NCI-H2196 (cell line): ENCODE results near the gene FGFR2.

Experiments
- DNase-seq: peaks from one replicate; lab custom pipeline; 2025; ENCODE audit not compliant: unreplicated experiment; lab: John Stamatoyannopoulos, UW

Gene FGFR2

DNA sequence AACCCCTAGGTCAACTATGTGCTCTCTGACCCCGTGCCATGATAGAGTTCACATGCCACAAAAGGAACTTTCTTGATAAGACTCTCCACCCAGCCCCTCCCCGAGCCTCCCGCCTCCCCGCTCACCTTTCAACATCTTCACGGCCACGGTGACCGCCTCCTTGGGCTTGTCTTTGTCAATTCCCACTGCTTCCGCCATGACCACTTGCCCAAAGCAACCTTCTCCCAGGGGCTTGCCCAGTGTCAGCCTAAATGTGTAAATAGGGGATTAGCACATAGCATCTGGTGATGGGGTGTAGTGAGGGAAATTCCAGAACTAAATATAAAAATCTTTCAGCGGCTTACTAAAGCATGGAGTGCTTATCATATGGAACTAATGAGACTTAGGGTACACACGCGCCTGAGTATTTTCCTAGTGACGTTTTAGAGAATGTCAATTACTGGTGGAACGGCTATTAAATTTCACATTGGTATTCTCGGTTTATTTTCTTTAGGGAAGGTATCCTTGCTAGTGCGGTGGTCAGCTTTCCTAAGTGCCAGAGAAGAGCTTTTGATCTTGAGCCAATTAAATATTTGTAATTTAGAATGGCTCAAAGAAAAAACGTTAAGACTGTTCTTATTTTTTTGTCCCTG, 97.4 kb downstream of the FGFR2 start:
- DNase-seq, result no peak

- DNase-seq, result no peak
Measured at GRCh38 chr10:121497513-121498470, 100.5 kb downstream of the FGFR2 start.

- no peak for DNase-seq
Measured at GRCh38 chr10:121495719-121496118, 102.5 kb downstream of the FGFR2 start.

GRCh38 chr10:121494296-121494695, 103.9 kb downstream of the FGFR2 start:
- no peak for DNase-seq

DNA sequence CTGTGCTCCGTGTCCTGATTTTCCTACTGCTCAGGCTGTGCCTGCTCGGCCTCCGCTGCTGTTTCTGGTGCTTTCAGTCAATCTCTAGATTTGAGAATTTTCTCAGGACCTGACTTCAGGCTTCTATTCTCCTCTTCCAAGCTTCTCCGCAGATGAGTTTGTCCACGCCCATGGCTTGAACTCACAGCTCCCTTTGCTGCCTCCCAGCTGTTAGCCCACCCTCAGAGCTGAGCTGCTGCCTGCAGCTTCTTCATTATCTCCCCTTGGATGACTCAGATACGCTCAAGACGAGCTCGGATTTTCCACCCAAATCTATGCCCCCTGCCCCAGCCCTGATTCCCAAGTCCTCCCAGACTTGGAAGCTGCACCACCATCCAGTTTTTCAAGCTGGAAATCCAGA, 104.7 kb downstream of the FGFR2 start:
- no peak for DNase-seq

GRCh38 chr10:121490871-121491519, 107.2 kb downstream of the FGFR2 start:
- no peak for DNase-seq

GRCh38 chr10:121485436-121486139, 112.7 kb downstream of the FGFR2 start:
- DNase-seq, result no peak

DNA sequence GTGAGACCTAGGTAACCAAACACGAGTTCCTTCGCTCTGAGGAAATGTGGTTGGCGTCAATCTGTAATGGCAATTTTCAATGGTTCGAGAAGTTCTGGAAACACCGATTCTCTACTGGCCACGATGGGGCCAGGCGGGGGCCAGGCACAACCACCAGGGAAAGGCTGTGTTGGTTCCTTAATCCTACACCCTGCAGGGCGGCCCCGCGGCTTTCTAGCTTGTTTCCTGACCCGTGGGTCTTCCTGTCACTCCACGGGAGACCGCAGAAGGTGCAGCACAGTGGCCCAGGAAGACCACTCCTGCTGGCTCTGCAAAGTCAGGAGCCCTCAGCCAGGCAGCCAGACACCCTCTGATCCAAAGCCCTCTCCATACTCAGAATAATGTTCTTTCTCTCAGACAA, 113.4 kb downstream of the FGFR2 start:
- DNase-seq, result no peak

GRCh38 chr10:121484401-121484800, 113.8 kb downstream of the FGFR2 start:
- no peak for DNase-seq

DNA sequence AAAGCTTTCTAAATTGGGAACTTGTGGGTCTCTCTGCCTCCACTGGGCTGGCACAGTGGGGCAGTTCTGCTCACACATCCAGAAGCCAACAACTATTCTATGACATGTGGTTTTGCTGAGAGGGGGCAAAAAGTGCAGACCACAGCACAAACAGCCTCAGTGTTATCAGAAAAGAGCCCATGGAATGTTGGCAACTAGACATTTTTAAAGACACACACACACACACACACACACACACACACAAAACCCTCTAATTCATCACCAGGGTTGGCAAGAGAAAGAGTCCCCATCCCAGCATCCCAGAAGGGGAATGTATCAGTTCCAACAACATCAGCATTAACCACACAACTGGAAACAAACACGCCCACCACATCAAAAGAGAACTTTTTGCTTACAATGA, 117.1 kb downstream of the FGFR2 start:
- no peak for DNase-seq

GRCh38 chr10:121478556-121478955, 119.7 kb downstream of the FGFR2 start:
- no peak for DNase-seq

DNA sequence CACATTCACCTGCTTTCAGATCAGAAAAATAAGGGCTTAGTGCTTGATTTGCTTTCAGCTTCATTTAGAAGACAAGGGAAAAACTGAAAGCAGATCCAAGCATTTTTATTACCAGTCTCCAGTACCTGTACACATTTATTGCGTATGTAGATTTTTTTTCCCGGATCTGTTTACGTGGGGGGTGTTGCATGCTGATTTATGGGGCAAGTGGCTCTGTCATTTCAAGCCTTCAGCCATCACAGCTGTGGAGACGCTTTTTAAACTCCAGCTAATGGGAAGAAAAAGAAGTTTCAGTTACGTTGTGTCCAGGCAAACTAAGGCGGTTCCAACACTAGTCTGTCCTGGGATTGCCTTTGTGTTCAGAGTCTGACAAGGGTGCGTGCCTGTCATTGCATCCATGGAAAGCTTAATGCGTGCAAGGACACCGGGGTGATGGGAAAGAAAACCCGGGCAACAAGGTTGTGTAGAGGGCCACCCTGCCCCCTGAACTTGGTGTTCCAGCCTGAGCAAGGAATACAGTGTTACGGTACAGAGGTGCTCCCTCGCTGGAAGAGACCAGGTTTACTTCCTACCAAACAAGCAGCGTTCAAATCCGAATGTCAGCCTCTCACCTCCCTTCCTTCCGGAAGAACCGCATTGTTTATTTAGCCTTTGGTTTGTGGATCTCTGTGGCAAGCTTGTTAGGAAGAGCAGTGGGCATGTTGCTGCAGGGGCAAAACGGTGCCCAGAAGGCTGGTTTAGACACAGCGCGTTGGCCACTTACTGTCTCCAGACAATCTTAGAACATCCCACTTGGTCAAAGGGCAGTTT, 128.2 kb downstream of the FGFR2 start:
- DNase-seq, result no peak

GRCh38 chr10:121468726-121469125, 129.5 kb downstream of the FGFR2 start:
- DNase-seq, result no peak

DNA sequence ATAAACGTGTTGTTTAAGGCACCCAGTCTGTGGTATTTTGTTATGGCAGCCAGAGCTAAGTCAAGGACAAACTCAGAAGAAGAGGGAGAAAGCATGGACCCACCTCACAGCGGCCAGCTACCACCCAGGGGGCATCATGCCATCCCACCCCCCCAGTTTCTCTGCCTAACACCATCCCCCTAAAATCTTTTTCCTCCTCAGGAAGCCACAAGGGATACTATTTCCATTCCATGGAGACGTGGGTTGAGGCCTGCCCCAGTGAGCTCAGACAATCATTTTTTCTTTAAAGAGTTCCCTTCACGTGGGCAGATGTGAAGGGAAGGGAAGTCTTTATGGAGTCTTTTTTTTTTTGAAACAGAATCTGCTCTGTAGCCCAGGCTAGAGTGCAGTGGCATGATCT, 131.8 kb downstream of the FGFR2 start:
- DNase-seq, result no peak

DNA sequence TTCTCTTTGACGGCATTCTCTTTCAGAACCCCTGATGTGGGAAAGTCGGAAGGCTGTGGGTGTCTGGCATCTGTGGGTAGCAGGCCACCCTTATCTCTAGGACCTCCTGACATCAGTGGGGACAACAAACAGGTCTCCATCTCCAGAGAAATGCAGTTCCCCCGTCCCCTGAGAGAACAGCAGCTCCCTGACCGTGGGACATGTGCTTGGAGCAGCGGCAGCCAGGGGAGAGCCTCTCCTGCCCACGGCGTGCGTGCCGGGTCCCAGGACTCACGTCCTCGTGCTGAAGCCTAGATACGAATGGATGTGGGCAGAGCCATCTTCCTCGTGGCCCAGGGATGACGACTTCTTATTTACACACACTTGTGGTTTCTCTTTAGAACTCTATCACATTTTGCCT, 133.0 kb downstream of the FGFR2 start:
- no peak for DNase-seq

GRCh38 chr10:121464517-121464916, 133.7 kb downstream of the FGFR2 start:
- no peak for DNase-seq

- no peak for DNase-seq
Measured at GRCh38 chr10:121462955-121463354, 135.3 kb downstream of the FGFR2 start.

- DNase-seq, result no peak
Measured at GRCh38 chr10:121462281-121462680, 136.0 kb downstream of the FGFR2 start.

DNA sequence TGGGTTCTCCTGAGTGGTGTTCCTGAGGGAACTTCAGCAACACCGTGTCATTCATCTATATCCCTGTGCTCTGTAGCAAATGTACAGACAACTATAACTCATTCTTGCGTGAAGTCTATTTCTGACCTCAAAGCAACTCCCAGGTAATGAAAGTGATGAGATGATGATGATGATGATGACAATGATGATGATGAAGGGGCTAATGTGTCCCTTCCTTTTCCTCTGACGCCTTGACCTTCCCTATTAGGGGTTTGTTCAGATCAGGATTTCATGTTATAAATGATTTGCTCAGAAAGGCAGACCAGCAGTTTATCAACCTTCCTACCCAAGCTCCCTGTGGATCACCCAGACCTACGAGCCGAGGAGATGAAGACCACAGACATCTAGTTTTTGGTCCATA, 136.9 kb downstream of the FGFR2 start:
- DNase-seq, result no peak

DNA sequence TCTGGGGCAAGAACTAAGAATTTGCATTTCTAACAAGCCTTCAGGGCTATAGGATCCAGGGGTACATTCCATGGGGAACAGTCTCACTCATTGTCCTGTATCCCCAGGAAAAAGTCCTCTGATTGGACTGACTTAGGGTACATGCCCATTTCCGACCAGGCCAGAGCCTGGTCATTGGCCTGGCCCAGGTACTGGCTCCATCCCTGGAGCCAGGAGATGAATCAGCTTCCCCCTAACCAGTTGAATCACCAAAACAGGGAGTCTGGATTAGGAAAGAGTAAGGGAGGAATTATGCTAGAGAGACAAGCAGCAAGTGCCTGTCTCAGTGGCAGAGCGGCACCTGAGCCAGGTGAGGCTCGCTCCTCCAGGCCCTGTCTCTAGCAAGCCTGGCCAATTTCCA, 137.5 kb downstream of the FGFR2 start:
- DNase-seq, result no peak
